Measurements from ENCODE around the gene PPT2.

DNA sequence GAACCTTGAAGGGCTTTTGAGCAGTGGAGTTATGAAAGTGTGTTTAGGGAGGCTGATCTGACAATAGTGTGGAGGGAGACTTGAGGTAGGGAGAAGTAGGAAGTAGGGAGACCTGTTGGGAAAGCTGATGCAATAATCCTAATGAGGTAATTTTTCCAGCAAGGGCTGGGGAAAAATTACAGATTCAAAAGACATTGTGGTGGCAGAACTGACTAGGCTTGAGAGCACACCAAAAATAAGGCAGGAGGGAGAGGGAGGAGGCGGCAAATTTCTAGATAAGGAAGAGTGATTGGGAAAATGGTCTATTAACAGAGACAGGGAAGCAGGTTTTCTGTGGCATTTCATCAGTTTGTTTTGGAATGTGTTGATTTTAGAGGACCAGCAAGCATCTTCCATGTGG is 7.7 kb upstream of the PPT2 start:
- TF ChIP-seq POLR2AphosphoS5 (IDR thresholded peaks at IDR 0.05) = no peak
- TF ChIP-seq, protein P1, sequence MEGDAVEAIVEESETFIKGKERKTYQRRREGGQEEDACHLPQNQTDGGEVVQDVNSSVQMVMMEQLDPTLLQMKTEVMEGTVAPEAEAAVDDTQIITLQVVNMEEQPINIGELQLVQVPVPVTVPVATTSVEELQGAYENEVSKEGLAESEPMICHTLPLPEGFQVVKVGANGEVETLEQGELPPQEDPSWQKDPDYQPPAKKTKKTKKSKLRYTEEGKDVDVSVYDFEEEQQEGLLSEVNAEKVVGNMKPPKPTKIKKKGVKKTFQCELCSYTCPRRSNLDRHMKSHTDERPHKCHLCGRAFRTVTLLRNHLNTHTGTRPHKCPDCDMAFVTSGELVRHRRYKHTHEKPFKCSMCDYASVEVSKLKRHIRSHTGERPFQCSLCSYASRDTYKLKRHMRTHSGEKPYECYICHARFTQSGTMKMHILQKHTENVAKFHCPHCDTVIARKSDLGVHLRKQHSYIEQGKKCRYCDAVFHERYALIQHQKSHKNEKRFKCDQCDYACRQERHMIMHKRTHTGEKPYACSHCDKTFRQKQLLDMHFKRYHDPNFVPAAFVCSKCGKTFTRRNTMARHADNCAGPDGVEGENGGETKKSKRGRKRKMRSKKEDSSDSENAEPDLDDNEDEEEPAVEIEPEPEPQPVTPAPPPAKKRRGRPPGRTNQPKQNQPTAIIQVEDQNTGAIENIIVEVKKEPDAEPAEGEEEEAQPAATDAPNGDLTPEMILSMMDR (IDR thresholded peaks at IDR 0.05) = no peak

All from suprapubic skin (tissue), 3 donors.